Adipocyte (in vitro differentiated cells): Measurements from ENCODE around the gene TAS1R3.

Experiments used
- DNase-seq: peaks from one replicate; pipeline ENCODE4 v3.0.0-alpha.2; 2015; ENCODE audit warnings: low read depth
- H3K27me3 ChIP-seq: replicated peaks from 2 replicates; pipeline ENCODE4 v1.7.0; 2013; ENCODE audit warnings: mild to moderate bottlenecking, low read length, moderate library complexity; ENCODE audit not compliant: control insufficient read depth, insufficient read depth
- H3K36me3 ChIP-seq: 2 replicates; pipeline ENCODE4 v1.7.0; 2013; ENCODE audit warnings: low read length, mild to moderate bottlenecking, moderate library complexity; ENCODE audit not compliant: control insufficient read depth, insufficient read depth, severe bottlenecking
- H3K4me1 ChIP-seq: 2 replicates; pipeline ENCODE4 v1.7.0; 2013; ENCODE audit warnings: mild to moderate bottlenecking, low read length, moderate library complexity; ENCODE audit not compliant: control insufficient read depth, insufficient read depth
- H3K4me3 ChIP-seq: 2 replicates; pipeline ENCODE4 v1.7.0; 2013; ENCODE audit warnings: mild to moderate bottlenecking, low read length, moderate library complexity
- H3K9ac ChIP-seq: 2 replicates; pipeline ENCODE4 v1.7.0; 2013; ENCODE audit warnings: mild to moderate bottlenecking, low read length, moderate library complexity
- H3K9me3 ChIP-seq: 2 replicates; pipeline ENCODE4 v1.7.0; 2013; ENCODE audit warnings: mild to moderate bottlenecking, low read length, moderate library complexity; ENCODE audit not compliant: control insufficient read depth

TAS1R3 gene

DNA sequence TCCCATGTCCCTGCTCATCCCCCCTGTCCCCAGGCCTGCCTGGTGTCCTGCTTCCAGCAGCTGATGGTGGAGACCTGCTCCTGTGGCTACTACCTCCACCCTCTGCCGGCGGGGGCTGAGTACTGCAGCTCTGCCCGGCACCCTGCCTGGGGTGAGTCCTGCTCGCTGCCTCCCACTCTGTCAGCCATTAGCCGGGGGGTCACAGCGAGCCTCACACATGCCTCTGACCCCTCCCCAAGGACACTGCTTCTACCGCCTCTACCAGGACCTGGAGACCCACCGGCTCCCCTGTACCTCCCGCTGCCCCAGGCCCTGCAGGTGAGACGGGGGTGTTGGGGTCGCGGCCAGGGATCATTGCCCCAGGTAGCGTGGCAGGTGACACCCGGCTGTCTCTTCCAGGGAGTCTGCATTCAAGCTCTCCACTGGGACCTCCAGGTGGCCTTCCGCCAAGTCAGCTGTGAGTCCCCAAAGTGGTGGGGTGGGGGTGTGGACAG, 40.8 kb upstream of the TAS1R3 start:
- no peaks in the 10 kb centered on the region for H3K4me1 ChIP-seq
- DNase-seq, result peak; percentile 52
- H3K27me3 ChIP-seq, result peaks cover 18% of the 10 kb centered on the region
- H3K4me3 ChIP-seq, result no peak overlapping the region
- no peaks in the 10 kb centered on the region for H3K9me3 ChIP-seq
- no peaks in the 10 kb centered on the region for H3K36me3 ChIP-seq
- H3K9ac ChIP-seq, result no peak overlapping the region

DNA sequence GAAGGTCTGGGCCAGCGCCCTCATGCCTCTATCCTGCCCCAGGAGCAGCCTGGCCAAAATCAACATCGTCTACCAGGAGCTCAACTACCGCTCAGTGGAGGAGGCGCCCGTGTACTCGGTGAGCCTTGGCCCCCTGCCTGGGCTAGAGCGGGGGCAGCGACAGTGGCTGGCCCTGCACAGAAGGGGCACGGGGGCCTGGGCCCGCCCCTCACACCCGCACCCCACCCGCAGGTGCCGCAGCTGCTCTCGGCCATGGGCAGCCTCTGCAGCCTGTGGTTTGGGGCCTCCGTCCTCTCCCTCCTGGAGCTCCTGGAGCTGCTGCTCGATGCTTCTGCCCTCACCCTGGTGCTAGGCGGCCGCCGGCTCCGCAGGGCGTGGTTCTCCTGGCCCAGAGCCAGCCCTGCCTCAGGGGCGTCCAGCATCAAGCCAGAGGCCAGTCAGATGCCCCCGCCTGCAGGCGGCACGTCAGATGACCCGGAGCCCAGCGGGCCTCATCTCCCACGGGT, 40.0 kb upstream of the TAS1R3 start:
- Histone ChIP-seq H3K4me1 (no peaks in the 10 kb centered on the region), H3K36me3 (peaks cover 7% of the 10 kb centered on the region), H3K9me3 (no peaks in the 10 kb centered on the region), H3K27me3 (peaks cover 11% of the 10 kb centered on the region), H3K4me3 (no peak overlapping the region), H3K9ac (no peak overlapping the region)
- DNase-seq, result no peak

DNA sequence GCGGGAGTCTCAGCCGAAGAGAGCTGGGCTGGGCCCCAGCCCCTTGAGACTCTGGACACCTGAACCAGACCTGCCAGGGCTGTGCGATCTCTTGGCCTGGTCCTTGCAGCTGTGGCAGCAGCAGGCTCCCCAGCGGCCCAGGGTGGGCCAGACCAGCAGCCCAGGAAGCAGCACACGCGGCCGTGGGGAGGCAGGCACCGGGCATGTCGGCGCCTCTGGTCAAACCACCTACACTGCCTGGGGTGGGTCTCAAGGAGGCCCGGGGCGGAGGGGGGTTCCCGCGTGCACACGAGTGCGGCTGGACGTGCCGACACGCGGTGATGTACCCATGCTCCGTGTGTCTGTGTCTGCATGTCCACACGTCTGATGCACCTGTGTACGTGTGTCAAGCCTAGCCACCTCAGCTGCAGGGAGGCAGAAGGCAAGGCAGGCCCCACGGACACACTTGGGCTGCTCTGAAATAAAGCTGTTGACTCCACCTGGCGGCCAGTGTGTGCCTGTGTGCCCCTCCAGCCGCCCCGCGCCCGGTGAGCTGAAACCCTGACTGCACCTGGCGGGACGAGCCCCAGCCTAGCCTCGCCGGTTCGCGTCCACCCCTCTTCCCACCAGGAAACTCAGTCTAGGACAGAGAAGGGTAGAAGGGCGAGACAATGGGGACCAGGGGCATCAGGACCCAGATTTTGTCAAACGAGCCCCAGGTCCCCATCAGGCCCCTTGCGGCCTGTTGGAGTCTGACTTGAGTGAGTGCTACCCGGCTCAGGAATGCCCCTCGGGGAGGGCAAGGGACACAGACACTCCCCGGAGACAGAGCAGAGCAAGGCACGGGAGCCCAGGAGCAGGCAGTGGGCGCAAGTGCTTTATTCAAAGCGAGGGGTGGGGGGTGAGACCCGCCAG, 39.3 kb upstream of the TAS1R3 start:
- no peaks in the 10 kb centered on the region for H3K9me3 ChIP-seq
- peaks cover 7% of the 10 kb centered on the region for H3K36me3 ChIP-seq
- no peak overlapping the region for H3K4me3 ChIP-seq
- H3K27me3 ChIP-seq, result peaks cover 8% of the 10 kb centered on the region
- H3K9ac ChIP-seq, result no peak overlapping the region
- no peaks in the 10 kb centered on the region for H3K4me1 ChIP-seq
- DNase-seq, result peak; percentile 49

DNA sequence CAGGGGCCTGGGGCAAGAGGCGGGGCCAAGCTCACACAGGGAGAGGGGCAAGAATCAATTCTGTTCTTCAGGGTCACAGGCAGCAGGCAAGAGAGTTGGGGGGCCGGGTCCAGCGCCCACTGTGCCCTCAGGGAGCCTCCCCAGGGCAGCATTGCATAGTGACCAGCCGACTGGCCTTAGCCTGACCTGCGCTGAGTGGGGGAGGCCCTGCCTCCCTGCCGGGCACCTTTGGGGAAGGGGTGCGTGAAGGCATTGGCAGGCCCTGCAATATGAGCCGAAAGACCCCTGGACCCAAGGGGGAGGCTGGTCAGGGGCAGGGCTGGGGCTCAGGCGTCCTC, 38.7 kb upstream of the TAS1R3 start:
- Histone ChIP-seq H3K27me3 (peaks cover 3% of the 10 kb centered on the region), H3K4me1 (no peaks in the 10 kb centered on the region), H3K36me3 (peaks cover 7% of the 10 kb centered on the region), H3K4me3 (no peak overlapping the region), H3K9ac (no peak overlapping the region), H3K9me3 (no peaks in the 10 kb centered on the region)
- DNase-seq, result no peak

DNA sequence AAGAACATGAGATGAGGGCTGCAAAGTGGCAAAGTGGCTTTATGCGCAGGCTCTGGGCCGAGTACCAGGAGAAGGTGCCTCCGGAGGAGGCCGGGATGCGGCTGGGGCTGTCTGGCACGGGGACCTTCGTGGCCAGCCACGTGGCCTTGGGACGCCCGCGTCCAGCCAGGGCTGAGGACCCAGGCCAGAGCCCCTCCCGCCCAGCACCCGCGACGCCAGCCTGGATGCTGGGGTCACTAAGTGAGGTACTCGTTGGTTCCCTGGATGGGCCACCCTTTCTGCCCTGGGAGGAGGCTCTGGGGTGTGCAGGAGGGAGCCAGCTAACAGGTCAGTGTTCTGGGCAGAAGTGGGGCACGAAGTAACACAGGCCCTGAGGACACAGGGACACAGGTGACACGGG, 38.2 kb upstream of the TAS1R3 start:
- H3K9me3 ChIP-seq, result no peaks in the 10 kb centered on the region
- H3K4me3 ChIP-seq, result no peak overlapping the region
- no peaks in the 10 kb centered on the region for H3K4me1 ChIP-seq
- H3K36me3 ChIP-seq, result peaks cover 9% of the 10 kb centered on the region
- H3K27me3 ChIP-seq, result peaks cover 3% of the 10 kb centered on the region
- H3K9ac ChIP-seq, result no peak overlapping the region
- no peak for DNase-seq

DNA sequence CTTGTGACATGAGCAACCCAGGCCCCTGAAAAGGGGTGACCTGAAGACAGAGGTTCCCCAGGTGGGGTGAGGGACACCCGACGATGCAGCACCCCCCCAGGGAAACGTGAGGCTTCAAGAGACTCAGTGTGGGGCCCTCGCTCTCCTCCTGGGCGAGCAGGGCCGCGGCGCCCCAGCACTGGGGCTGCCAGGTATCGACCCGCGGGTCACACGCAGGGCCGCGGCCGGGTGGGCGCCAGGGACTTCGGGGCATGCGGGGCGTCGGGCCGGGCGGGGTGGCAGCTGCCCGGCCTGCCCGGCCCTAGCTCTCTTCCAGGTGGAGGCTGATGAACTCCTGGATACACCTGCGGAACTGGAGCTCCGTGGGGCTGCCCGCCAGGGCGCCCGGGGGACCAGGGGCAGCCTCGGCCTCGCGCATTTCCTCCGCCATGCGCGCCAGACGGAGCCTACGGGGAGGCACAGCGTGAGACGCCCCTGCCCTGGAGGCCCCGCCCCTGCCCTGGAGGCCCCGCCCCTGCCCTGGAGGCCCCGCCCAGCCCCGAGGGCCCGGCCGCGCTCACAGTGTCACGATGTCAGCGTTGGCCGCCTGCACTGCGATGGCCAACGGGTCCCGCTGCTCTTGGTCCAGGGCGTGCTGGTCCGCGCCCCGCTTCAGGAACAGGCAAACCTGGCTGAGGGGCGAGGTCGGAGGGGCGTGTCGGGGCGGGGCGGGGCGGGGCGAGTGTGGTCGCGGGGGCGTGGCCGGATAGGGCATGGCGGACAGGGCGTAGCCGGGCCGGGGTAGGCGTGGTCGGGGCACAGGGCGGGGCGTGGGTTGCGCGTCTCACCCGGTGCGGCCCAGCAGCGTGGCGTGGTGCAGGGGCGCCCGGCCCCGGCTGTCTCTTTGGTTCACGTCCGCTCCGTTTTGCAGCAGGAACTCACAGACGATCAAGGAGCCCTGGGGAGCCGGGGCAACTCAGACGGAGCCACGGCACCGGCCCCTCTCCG, 37.5 kb upstream of the TAS1R3 start:
- Histone ChIP-seq H3K4me3 (no peak overlapping the region), H3K9ac (no peak overlapping the region), H3K9me3 (no peaks in the 10 kb centered on the region), H3K36me3 (peaks cover 9% of the 10 kb centered on the region), H3K27me3 (peaks cover 3% of the 10 kb centered on the region), H3K4me1 (no peaks in the 10 kb centered on the region)
- DNase-seq, result no peak

DNA sequence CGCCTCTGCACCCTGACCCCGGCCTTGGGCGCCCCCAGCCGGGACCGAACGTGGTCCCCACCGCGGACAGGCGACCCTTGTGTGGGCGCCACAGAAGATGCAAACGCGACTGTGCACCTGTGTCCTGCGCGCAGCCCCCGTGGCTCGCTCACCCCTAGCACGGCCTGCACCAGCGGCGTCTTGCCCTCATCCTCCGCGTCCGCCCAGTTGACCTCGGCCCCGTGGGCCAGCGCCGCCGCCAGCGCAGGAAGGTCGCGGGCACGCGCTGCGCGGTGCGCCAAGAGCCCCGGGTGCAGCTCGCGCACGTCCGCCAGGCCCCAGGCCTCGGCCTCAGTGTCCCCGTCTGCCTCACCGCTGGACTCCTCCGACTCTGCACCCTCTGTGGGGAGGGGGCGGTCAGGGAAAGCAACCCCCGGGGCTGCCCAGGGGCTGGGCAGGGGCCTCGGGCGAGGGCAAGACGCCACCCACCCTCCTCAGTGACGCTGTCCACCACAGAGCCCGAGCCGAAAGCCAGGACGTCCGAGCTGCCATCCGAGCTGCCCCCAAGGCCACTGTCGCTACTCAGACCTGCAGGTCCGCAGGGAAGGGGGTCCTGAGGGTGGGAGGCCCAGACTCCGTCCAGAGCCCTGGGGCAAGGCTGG, 36.7 kb upstream of the TAS1R3 start:
- no peak for DNase-seq
- H3K4me3 ChIP-seq, result no peak overlapping the region
- peaks cover 9% of the 10 kb centered on the region for H3K36me3 ChIP-seq
- no peaks in the 10 kb centered on the region for H3K4me1 ChIP-seq
- H3K9ac ChIP-seq, result no peak overlapping the region
- H3K9me3 ChIP-seq, result no peaks in the 10 kb centered on the region
- peaks cover 3% of the 10 kb centered on the region for H3K27me3 ChIP-seq

DNA sequence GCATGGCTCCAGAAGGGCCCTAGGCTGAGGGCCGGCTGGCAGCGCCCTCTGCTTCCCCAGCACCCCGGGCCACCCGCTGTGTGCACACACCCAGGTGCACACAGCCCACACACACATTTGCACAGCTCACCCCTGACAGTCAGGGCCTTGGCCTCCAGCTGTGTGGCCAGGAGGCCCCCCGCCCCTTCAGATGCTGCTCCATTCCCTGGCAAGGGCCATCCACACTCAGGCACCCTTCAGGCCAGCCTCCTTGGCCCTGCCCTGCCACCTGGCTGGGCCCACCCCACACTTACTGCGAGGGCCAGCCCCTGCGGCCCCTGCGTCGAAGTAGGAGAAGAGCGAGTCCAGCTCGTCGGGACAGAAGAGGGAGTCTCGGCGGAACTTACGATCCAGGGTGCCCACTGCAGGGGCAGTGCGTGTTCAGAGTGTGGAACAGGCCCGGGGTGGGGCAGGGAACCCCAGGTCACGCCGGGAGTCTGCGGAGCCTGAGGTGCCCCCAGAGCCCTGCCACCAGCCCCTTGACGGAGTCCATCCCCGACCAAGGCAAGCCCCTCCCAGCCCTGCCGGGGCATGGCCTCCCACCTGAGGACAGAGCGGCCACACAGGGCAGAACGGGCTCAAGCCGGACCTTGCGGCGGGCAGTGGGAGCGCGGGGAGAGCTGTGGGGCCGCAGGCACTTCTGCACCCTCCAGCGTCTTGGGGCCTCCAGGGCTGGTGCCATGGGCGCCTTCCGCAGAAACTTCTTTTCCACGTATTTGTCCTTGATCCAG, 35.7 kb upstream of the TAS1R3 start:
- DNase-seq, result no peak

DNA sequence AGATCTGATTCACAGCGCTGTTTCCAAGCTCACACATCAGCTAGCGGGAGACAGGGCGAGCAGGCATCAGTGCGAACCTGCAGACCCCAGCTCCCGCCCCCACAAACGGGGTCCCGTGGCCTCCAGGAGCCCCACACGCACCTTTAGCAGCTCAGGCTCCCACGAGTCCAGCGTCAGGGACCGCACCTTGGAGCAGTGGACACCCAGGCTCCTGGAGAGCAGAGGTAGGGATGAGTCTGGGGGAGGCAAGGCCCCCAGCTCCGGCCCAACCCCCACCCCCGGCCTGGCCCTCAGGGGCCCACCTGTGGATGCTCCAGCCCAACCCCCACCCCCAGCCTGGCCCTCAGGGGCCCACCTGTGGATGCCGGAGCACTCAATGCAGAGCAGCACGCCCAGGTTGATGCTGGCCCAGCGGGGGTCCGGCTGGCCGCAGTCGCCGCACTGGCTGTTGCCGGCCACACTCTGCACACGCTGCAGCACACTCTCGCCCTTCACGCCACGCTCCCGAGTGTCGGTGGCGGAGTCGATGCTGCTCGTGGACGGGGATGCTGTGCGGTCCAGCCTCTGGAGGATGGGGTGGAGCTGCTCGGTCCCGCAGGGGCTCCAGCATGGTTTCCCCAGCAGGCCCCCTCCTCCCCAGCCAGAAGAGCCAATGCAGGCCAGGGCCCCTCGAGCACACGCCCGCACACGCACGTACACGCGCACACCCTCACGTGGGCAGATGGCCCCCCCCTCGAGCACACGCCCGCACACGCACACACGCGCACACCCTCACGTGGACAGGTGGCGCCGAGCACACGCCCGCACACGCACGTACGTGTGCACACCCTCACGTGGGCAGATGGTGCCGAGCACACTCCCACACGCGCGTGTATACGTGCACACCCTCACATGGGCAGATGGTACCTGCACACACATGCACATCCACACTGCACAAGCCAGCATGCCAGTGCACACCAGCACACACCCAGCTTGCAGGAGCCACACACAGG, 34.7 kb upstream of the TAS1R3 start:
- Histone ChIP-seq H3K27me3 (no peaks in the 10 kb centered on the region), H3K9ac (no peak overlapping the region), H3K4me3 (no peak overlapping the region), H3K36me3 (peaks cover 9% of the 10 kb centered on the region), H3K4me1 (no peaks in the 10 kb centered on the region), H3K9me3 (no peaks in the 10 kb centered on the region)
- no peak for DNase-seq

More for the DNA sequence above, 35.7 kb upstream of the TAS1R3 start:
- Histone ChIP-seq H3K9ac (no peak overlapping the region), H3K4me3 (no peak overlapping the region), H3K36me3 (peaks cover 9% of the 10 kb centered on the region), H3K27me3 (peaks cover 3% of the 10 kb centered on the region), H3K9me3 (no peaks in the 10 kb centered on the region), H3K4me1 (no peaks in the 10 kb centered on the region)
